Activated CD8-positive, alpha-beta memory T cell treated with anti-CD3 and anti-CD28 coated beads for 24 hours (primary cell): ENCODE measurements around the gene ZNF764.
"Not testable (repeated sequence)": the region's sequence is repeated elsewhere in the genome, so short reads cannot be mapped to it uniquely, and the experiment has no call there.

Source experiments
- DNase-seq: peaks from one replicate; pipeline ENCODE4 v3.0.0-alpha.2; 2020

Gene ZNF764

GRCh38 chr16:30543067-30543466 is 15.1 kb downstream of the ZNF764 start:
- DNase-seq = no peak

- no peak for DNase-seq
Measured at GRCh38 chr16:30541502-30542329, 16.5 kb downstream of the ZNF764 start.

- DNase-seq = not testable (repeated sequence)
Measured at GRCh38 chr16:30540916-30541464, 17.2 kb downstream of the ZNF764 start.

GRCh38 chr16:30539986-30540526 is 18.1 kb downstream of the ZNF764 start:
- not testable (repeated sequence) for DNase-seq

- DNase-seq = no peak
Measured at GRCh38 chr16:30539000-30539964, 18.9 kb downstream of the ZNF764 start.

GRCh38 chr16:30536391-30537024 is 21.7 kb downstream of the ZNF764 start:
- not testable (repeated sequence) for DNase-seq

GRCh38 chr16:30535777-30536190 is 22.4 kb downstream of the ZNF764 start:
- peak; percentile 87 for DNase-seq

GRCh38 chr16:30535106-30535776 is 22.9 kb downstream of the ZNF764 start:
- DNase-seq = no peak

- peak; percentile 96 for DNase-seq
Measured at GRCh38 chr16:30534368-30535105, 23.6 kb downstream of the ZNF764 start, which contains the start of gene ZNF747. Gene ZNF747 (minus strand): TSS chr16:30534858. CDS start chr16:30534679, 179 bp downstream.

GRCh38 chr16:30533748-30534367 is 24.3 kb downstream of the ZNF764 start:
- DNase-seq = no peak

GRCh38 chr16:30533146-30533522 is 25.0 kb downstream of the ZNF764 start:
- DNase-seq = no peak

GRCh38 chr16:30532285-30533145 is 25.7 kb downstream of the ZNF764 start:
- no peak for DNase-seq

- DNase-seq = no peak
Measured at GRCh38 chr16:30530163-30531037, 27.8 kb downstream of the ZNF764 start.

GRCh38 chr16:30528799-30529457 is 29.2 kb downstream of the ZNF764 start:
- DNase-seq = no peak

GRCh38 chr16:30527635-30528178 is 30.5 kb downstream of the ZNF764 start:
- no peak for DNase-seq

GRCh38 chr16:30526823-30527634 is 31.1 kb downstream of the ZNF764 start:
- peak; percentile 95 for DNase-seq
